ENCODE results near the gene POMGNT1. TPM values are rescaled to one million over a fixed set of nuclear protein-coding genes. Genes with fewer than 3 reads are reported as not detected.

POMGNT1 gene
- total and polyA plus RNA-seq, 2 experiments from 2014 or later = 52.3 to 60.4 TPM

GRCh38 chr1:46221749-46222148 lies 23.5 kb upstream of the POMGNT1 start:
- Histone ChIP-seq H3K36me3 (replicated peaks; ENCODE audit: insufficient read depth, low read depth) (no peaks in the 10 kb centered on the region), H3K4me3 (no peak overlapping the region), H3K79me2 (no peaks in the 10 kb centered on the region), H3K27ac (no peak overlapping the region), H3K9me2 (replicated peaks; ENCODE audit: insufficient read depth) (no peaks in the 10 kb centered on the region), H4K20me1 (ENCODE audit: insufficient read depth, poor library complexity, severe bottlenecking) (no peaks in the 10 kb centered on the region), H3K4me2 (no peak overlapping the region), H3K9me3 (ENCODE audit: low read depth) (no peaks in the 10 kb centered on the region), H3K4me1 (ENCODE audit: insufficient read depth) (no peaks in the 10 kb centered on the region), H3K27me3 (no peaks in the 10 kb centered on the region), H2AFZ (no peak overlapping the region)
- peak; percentile 49 for DNase-seq (ENCODE audit: low spot score)
- TF ChIP-seq EZH2phosphoT487 (IDR thresholded peaks at IDR 0.05; ENCODE audit: low read depth, severe bottlenecking, unreplicated experiment) = no peak
- TF ChIP-seq EZH2 (IDR thresholded peaks at IDR 0.05; ENCODE audit: borderline replicate concordance) = no peak
- no peak for TF ChIP-seq CTCF (IDR thresholded peaks at IDR 0.05; ENCODE audit: poor library complexity)
- WGBS (ENCODE audit: low lambda C conversion rate, missing lambda C conversion rate) = 26% methylated on average over 4 of the region's 4 CpGs

- Histone ChIP-seq H3K4me1 (ENCODE audit: insufficient read depth) (no peaks in the 10 kb centered on the region), H2AFZ (no peak overlapping the region), H3K27me3 (no peaks in the 10 kb centered on the region), H3K36me3 (replicated peaks; ENCODE audit: insufficient read depth, low read depth) (no peaks in the 10 kb centered on the region), H3K4me2 (no peak overlapping the region), H4K20me1 (ENCODE audit: insufficient read depth, poor library complexity, severe bottlenecking) (no peaks in the 10 kb centered on the region), H3K27ac (no peak overlapping the region), H3K4me3 (no peak overlapping the region), H3K79me2 (no peaks in the 10 kb centered on the region), H3K9me2 (replicated peaks; ENCODE audit: insufficient read depth) (no peaks in the 10 kb centered on the region), H3K9me3 (ENCODE audit: low read depth) (no peaks in the 10 kb centered on the region)
- WGBS (ENCODE audit: low lambda C conversion rate, missing lambda C conversion rate) = 91% methylated on average over 3 of the region's 3 CpGs
- TF ChIP-seq EZH2 (IDR thresholded peaks at IDR 0.05; ENCODE audit: borderline replicate concordance) (no peak), CTCF (IDR thresholded peaks at IDR 0.05; ENCODE audit: poor library complexity) (no peak), EZH2phosphoT487 (IDR thresholded peaks at IDR 0.05; ENCODE audit: low read depth, severe bottlenecking, unreplicated experiment) (no peak)
- no peak for DNase-seq (ENCODE audit: low spot score)
Observed at GRCh38 chr1:46220808-46221207, 22.6 kb upstream of the POMGNT1 start.

- Histone ChIP-seq H3K27ac (no peak overlapping the region), H3K4me2 (no peak overlapping the region), H3K9me3 (ENCODE audit: low read depth) (no peaks in the 10 kb centered on the region), H3K9me2 (replicated peaks; ENCODE audit: insufficient read depth) (no peaks in the 10 kb centered on the region), H2AFZ (no peak overlapping the region), H3K4me3 (no peak overlapping the region), H3K27me3 (no peaks in the 10 kb centered on the region), H3K4me1 (ENCODE audit: insufficient read depth) (no peaks in the 10 kb centered on the region), H4K20me1 (ENCODE audit: insufficient read depth, poor library complexity, severe bottlenecking) (no peaks in the 10 kb centered on the region), H3K36me3 (replicated peaks; ENCODE audit: insufficient read depth, low read depth) (no peaks in the 10 kb centered on the region), H3K79me2 (no peaks in the 10 kb centered on the region)
- WGBS (ENCODE audit: low lambda C conversion rate, missing lambda C conversion rate) = 81% methylated on average over 18 of the region's 18 CpGs
- no peak for TF ChIP-seq EZH2phosphoT487 (IDR thresholded peaks at IDR 0.05; ENCODE audit: low read depth, severe bottlenecking, unreplicated experiment)
- TF ChIP-seq CTCF (IDR thresholded peaks at IDR 0.05; ENCODE audit: poor library complexity) = no peak
- no peak for TF ChIP-seq EZH2 (IDR thresholded peaks at IDR 0.05; ENCODE audit: borderline replicate concordance)
- DNase-seq (ENCODE audit: low spot score) = no peak
Observed at GRCh38 chr1:46219551-46220520, 21.6 kb upstream of the POMGNT1 start.
